Measurements from ENCODE around the gene NCK2.

The NCK2 gene

DNA sequence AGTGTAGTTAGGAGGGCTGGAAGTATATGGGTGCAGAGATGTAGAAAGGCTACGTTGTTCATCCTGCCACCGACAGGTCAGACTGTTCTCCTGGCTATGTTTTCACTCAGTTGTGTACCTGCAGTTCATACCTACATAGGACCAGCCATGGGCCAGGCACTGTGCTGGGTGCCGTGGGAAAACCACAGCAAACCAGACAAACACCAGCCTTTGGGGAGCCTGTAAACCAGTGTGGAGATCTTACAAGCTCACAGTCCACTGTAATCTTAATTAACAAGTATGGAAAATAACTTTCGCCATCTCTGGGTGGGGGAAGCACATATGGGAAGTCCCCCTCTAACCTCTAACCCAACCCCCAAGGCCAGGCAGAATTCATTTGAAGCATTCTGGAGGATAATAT is 12.7 kb downstream of the NCK2 start:
- DNase-seq (ENCODE audit: low spot score), result no peak
- TF ChIP-seq, protein P1, sequence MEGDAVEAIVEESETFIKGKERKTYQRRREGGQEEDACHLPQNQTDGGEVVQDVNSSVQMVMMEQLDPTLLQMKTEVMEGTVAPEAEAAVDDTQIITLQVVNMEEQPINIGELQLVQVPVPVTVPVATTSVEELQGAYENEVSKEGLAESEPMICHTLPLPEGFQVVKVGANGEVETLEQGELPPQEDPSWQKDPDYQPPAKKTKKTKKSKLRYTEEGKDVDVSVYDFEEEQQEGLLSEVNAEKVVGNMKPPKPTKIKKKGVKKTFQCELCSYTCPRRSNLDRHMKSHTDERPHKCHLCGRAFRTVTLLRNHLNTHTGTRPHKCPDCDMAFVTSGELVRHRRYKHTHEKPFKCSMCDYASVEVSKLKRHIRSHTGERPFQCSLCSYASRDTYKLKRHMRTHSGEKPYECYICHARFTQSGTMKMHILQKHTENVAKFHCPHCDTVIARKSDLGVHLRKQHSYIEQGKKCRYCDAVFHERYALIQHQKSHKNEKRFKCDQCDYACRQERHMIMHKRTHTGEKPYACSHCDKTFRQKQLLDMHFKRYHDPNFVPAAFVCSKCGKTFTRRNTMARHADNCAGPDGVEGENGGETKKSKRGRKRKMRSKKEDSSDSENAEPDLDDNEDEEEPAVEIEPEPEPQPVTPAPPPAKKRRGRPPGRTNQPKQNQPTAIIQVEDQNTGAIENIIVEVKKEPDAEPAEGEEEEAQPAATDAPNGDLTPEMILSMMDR (IDR thresholded peaks at IDR 0.05; ENCODE audit: extremely low read depth, insufficient read depth, missing control alignments), result no peak
- in situ Hi-C loops (cut with MboI; ENCODE audit: low pct_unique_long_range_greater_than_20kb, low sequenced_read_pairs, unreplicated experiment), result no loop called here

DNA sequence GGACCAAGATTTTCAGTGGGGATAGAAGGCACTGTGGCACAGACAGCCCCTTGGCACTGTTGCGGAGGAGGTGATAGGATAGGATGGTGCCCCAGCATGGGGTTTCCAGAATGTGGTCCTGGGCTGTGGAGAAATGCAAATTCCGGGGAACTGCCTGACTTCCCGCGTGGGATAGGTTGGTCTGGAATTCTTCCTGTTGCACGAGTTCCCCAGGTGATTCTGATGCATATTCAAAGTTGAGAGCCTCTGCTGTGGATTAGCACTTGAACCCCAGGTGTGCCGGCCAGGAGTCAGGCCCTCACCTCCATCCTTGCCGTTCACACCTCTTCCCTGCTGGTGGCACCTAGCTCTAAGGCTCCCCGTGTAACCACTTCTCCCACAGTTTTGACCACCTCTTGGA is 15.5 kb downstream of the NCK2 start:
- TF ChIP-seq, protein P1 (IDR thresholded peaks at IDR 0.05; ENCODE audit: extremely low read depth, insufficient read depth, missing control alignments), result no peak
- no peak for DNase-seq (ENCODE audit: low spot score)
- in situ Hi-C loops (cut with MboI; ENCODE audit: low pct_unique_long_range_greater_than_20kb, low sequenced_read_pairs, unreplicated experiment), result no loop called here

DNA sequence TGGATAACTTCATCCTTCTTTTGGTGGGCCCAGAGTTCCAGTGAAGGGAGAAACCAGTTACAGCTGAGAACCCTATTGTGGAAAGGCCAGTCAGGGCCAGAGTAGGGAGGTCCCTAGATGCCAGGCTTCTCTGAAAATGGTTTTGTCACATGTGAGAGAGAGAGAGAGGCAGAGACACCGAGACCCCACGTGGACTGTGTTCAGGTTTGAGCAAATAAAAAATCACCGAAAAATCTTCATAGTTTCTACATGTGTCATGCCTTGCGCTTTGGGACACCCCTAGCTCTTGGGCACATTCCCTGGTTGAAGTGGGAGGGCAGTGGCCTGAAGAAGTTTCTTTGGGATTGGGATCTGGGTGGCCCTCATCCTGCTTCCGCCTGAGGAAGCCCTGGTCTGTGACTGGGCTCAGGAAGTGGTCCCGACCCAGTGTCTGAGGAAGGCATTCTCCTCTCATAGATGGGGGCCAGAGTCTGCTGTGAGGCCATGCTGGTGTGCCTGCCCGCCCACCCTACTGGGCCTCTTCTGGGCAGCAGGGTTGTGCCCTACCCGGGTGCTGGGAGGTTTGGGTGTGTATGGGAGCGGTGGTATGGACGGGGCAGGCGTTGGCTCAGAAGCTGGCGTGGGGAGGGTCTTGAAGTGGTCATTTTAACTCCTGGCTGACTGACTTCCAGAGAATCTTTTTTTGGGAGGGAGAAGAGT is 16.1 kb downstream of the NCK2 start:
- in situ Hi-C loops (cut with MboI; ENCODE audit: low pct_unique_long_range_greater_than_20kb, low sequenced_read_pairs, unreplicated experiment), result no loop called here
- TF ChIP-seq, protein P1 (IDR thresholded peaks at IDR 0.05; ENCODE audit: extremely low read depth, insufficient read depth, missing control alignments), result no peak
- DNase-seq (ENCODE audit: low spot score), result no peak

GRCh38 chr2:105761931-105762515 is 17.3 kb downstream of the NCK2 start:
- in situ Hi-C loops (cut with MboI; ENCODE audit: low pct_unique_long_range_greater_than_20kb, low sequenced_read_pairs, unreplicated experiment), result no loop called here
- TF ChIP-seq, protein P1 (IDR thresholded peaks at IDR 0.05; ENCODE audit: extremely low read depth, insufficient read depth, missing control alignments), result no peak
- no peak for DNase-seq (ENCODE audit: low spot score)

DNA sequence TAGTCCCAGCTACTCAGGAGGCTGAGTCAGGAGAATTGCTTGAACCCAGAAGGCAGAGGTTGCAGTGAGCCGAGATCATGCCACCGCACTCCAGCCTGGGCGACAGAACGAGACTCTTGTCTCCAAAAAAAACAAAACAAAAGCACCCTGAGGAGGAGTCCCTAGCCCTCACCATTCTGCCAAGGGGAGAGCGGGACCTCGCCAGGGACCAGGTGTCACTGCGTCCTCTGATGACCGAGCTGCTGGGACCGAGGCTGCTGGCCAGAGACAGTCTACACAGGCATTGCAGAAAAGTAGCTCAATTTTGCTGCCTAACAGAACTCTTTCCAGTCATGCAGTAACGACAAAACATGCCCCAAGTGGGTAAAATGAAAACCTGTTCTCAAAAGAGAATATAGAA is 18.4 kb downstream of the NCK2 start:
- TF ChIP-seq, protein P1 (IDR thresholded peaks at IDR 0.05; ENCODE audit: extremely low read depth, insufficient read depth, missing control alignments), result no peak
- in situ Hi-C loops (cut with MboI; ENCODE audit: low pct_unique_long_range_greater_than_20kb, low sequenced_read_pairs, unreplicated experiment), result no loop called here
- DNase-seq (ENCODE audit: low spot score), result no peak

GRCh38 chr2:105764059-105764458 is 19.3 kb downstream of the NCK2 start:
- TF ChIP-seq, protein P1 (IDR thresholded peaks at IDR 0.05; ENCODE audit: extremely low read depth, insufficient read depth, missing control alignments), result no peak
- no peak for DNase-seq (ENCODE audit: low spot score)
- in situ Hi-C loops (cut with MboI; ENCODE audit: low pct_unique_long_range_greater_than_20kb, low sequenced_read_pairs, unreplicated experiment), result no loop called here
